ENCODE measurements around the gene SNU13. TPM values are rescaled to one million over a fixed set of nuclear protein-coding genes. Genes with fewer than 3 reads are reported as not detected.
A peak's percentile ranks its signal among the peaks of the same experiment; 100 is the strongest.
"Not testable (repeated sequence)": the region's sequence is repeated elsewhere in the genome, so short reads cannot be mapped to it uniquely, and the experiment has no call there.

SNU13 gene
- polyA plus RNA-seq, 10 donors, result 93.9 to 128 (median 111) TPM

DNA sequence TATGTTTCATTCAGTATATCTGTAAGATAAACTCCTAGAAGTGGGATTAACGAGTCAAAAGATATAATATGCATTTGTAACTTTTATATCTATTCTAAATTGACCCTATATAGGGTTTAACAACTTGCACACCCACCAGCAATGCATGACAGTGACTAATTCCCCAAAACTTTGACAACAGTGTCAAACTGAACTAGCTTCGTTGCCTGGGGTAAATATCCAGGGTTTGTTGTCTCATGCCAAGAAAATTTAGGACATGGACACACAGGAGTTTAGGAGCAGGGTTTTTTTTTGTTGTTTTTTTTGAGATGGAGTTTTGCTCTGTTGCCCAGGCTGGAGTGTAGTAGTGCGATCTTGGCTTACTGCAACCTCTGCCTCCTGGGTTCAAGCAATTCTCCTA, 5.1 kb downstream of the SNU13 start:
- no peak for DNase-seq

DNA sequence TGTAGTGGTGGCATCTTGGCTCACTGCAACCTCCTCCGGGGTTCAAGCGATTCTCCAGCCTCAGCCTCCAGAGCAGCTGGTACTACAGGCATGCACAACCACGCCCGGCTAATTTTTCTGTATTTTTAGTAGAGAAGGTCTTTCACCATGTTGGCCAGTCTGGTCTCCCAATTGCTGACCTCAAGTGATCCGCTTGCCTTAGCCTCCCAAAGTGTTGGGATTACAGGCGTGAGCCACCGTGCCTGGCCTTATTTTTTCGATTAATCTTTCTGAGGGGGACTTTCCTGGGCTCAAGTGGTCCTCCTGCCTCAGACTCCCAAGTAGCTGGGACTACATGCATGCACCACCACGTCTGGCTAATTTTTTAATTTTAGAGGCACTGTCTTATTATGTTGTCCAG, 5.6 kb downstream of the SNU13 start:
- DNase-seq, result no peak

GRCh38 chr22:41682033-41682807, 6.4 kb downstream of the SNU13 start:
- peak; percentile 79 to 94 (median 90) for DNase-seq

DNA sequence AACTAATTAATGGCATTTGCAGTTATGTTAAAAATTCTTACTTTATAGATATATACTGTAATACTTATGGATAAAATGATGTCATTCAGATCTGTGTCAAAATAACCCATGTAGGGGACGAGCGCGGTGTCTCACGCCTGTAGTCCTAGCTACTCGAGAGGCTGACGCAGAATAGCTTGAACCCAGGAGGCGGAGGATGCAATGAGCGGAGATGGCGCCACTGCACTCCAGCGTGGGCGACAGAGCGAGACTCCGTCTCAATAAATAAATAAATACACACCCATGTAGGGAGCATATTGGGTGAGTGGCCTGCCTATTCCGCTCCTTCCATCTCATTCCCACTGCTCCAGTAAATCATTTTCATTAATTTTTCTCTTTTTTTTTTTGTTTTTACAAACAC, 7.1 kb downstream of the SNU13 start:
- no peak for DNase-seq

GRCh38 chr22:41676134-41676533, 12.5 kb downstream of the SNU13 start:
- DNase-seq, result no peak

DNA sequence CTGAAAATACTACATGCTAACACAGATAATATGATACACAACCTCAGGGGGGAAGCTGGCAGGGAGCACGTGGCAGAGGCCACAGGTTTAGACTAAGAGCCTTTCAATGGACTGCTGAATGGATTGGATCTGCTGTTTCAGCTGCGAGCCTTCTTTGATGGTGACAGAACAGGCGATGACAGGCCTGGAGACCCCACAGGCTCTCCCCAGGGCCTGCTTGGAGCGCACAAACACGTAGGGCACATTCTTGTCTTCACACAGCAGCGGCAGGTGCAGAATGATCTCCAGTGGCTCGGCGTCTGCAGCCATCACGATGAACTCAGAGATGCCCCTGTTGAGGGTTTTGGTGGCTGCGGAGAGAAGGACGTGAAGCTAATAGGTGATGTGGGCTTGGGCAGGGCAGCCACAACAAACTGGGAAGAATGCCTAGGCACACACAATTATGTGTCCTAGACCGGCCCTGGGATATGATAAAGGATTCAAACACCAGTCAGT, 13.8 kb downstream of the SNU13 start:
- no peak for DNase-seq

DNA sequence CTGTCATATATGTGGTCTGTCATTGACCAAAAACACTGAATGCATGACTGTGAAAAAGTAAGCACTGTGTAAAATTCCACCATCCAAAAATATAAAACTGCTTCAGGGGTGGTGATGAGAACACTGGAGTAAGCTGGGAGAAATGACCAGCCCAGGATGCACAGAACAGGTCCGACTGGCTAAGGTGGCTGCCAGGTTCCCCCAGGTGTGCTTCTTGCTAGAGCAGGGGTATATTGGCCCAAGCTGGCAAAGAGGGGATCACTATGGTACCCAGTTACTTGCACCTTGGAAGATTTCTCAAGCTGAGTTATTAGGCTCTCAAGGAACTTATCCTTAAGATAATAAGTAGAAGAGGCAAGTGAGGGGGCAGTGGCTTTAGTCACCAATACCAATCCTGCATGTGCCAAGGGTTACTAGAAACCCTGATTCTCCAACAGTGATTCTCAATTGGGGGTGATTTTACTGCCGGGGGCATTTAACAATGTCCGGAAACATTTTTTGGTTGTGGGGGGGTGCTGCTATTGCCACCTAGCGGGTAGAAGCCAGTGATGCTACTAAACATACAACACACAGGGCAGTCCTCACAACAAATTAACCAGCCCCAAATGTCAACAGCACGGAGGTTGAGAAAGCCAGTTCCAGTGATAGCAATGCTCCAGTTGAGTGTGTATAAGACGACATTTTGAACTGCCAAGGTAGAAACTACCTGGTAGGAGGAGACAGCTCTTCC, 15.7 kb downstream of the SNU13 start:
- DNase-seq, result no peak

GRCh38 chr22:41672096-41672495, 16.6 kb downstream of the SNU13 start:
- not testable (repeated sequence) for DNase-seq

DNA sequence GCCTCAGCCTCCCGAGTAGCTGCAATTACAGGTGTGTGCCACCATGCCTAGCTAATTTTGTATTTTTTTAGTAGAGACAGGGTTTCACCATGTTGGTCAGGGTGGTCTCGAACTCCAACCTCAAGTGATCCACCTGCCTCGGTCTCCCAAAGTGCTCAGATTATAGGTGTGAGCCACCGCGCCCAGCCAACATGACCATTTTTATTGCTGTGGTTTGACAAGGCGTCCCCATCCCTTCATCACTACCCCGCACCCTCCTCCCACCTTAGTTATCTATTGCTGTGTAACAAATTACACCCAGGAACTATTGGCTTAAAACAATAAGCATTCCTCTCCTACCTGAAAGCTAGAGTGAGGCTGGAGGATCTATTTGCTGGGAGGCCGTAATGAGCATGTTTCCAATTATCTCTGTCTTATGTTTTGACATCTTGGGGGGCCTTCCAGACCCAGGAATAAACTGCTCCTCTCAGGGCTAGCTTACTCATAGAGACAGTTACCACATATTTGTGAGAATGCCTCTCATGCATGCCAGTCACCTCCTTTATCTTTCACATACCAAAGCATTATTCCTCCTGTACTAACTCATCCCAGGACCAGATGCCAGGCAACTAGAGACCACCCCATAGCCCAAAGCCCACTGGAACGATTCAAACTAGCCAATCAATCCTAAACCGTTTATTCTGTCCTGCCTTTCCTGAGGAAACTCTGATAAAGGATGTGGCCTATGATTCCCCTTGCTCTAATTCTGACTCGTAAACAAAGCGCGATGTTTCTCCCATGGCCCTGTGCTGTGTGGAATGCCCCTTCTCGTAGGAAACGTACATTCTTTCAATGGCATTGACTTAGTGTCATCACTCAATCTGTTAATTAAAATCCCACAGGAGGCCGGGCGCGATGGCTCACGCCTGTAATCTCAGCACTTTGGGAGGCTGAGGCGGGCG, 19.4 kb downstream of the SNU13 start:
- peak in 1 of 3 donors; percentile 79 for DNase-seq

DNA sequence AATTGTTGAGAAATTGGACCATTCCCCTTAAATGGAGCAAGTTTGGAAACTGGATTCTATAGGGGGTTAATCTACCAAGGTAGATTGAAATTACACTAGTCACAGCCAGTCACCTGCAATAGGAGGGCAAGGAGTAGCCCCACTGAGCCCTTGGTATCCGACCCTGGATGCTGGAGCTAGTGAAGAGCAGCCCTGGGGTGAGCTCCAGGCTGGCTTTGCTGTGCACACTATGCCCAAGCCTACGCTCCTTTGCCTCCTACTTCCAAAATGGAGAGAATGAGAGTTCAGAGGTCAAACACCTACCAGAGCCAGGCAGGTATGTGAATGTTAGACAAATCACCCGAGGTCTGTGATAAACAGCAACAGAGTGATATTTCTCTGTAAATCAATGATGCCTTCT, 23.7 kb downstream of the SNU13 start:
- DNase-seq, result no peak

GRCh38 chr22:41664490-41664889, 24.2 kb downstream of the SNU13 start:
- no peak for DNase-seq

DNA sequence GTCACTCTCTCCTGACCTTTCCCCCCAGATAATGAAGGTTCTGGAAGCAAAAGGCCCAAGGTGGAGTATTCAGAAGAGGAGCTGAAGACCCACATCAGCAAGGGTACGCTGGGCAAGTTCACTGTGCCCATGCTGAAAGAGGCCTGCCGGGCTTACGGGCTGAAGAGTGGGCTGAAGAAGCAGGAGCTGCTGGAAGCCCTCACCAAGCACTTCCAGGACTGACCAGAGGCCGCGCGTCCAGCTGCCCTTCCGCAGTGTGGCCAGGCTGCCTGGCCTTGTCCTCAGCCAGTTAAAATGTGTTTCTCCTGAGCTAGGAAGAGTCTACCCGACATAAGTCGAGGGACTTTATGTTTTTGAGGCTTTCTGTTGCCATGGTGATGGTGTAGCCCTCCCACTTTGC, 25.1 kb downstream of the SNU13 start:
- DNase-seq, result not testable (repeated sequence)

- DNase-seq, result no peak
Measured at GRCh38 chr22:41661713-41662112, 27.0 kb downstream of the SNU13 start.

DNA sequence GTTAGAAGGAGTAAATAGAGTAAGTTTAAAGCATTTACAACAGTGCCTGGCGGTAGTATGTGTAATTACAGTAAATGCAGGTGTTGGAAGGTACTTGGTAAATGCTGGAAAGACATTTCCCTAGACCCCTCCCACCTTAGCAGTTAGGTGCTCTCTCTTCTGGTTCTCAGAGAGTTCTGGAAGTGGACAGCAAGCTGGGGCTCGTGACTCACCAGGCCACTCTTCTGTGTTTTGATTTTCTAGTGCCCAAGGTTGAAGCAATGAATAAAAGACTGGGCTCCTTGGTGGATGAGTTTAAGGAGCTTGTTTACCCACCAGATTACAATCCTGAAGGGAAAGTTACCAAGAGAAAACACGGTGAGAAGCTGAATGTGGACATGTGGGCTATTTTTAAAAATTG, 27.6 kb downstream of the SNU13 start:
- no peak for DNase-seq

GRCh38 chr22:41660416-41660815, 28.3 kb downstream of the SNU13 start:
- DNase-seq, result no peak

DNA sequence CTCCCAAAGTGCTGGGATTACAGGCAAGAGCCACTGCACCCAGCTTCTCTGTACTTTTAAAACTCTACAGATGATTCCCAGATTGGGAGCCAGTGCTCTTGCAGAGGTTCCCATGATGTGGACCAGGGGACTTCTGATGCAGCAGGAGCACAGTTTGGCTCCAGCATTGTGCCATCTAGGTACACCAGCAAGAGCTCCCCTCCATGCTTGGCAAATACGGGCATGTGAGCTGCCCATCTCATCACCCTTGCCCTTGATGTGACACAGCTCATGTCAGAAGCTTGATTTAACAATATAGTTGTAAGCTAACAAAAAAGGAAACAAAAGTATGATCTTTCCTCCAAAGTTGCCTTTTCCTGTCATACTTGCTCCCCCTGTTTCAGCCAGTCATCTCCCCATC, 28.7 kb downstream of the SNU13 start:
- DNase-seq, result no peak

- no peak for DNase-seq
Measured at GRCh38 chr22:41658869-41659268, 29.8 kb downstream of the SNU13 start.

GRCh38 chr22:41657709-41658108, 31.0 kb downstream of the SNU13 start:
- no peak for DNase-seq

DNA sequence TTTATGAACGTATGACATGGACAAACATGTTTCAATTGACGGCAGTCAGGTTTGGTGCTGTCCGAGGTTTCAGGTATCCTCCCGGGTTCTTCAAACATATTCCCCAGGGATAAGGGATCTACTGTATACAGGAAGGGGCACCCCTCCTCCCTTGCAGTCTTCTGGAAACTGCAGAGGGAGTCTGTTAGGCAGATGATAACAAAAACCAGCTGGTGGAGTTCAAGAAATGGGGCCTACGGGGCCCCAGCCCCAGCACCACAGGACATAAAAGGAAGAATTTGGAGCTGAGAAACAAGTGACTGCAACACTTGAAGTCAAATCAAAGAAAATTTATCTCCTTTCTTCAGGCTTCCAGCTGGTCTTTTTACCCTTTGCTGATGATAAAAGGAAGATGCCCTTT, 32.1 kb downstream of the SNU13 start:
- DNase-seq, result no peak

GRCh38 chr22:41654322-41654721, 34.3 kb downstream of the SNU13 start:
- no peak for DNase-seq

GRCh38 chr22:41650821-41651220, 37.8 kb downstream of the SNU13 start:
- no peak for DNase-seq

GRCh38 chr22:41650229-41650628, 38.4 kb downstream of the SNU13 start:
- DNase-seq, result no peak

All from muscle of back (tissue), 11 donors.